HepG2 (cell line): ENCODE measurements around the gene TRAPPC3. TPM values are rescaled to one million over a fixed set of nuclear protein-coding genes. Genes with fewer than 3 reads are reported as not detected.

Source experiments
- ADNP ChIP-seq: sonication (generic); formaldehyde crosslinking; IDR thresholded peaks from 2 replicates; pipeline ENCODE4 v1.4.0; 2020; ENCODE audit warnings: missing genetic modification reagents
- ETV6 ChIP-seq: sonication (generic); formaldehyde crosslinking; conservative IDR thresholded peaks from 2 replicates; pipeline ENCODE4 v1.4.0; 2020; ENCODE audit warnings: missing genetic modification reagents
- SMAD9 ChIP-seq: sonication (generic); formaldehyde crosslinking; IDR thresholded peaks from 2 replicates; pipeline ENCODE4 v1.5.1; 2020; ENCODE audit warnings: mild to moderate bottlenecking, missing genetic modification reagents
- TAF1 ChIP-seq: sonication (generic); formaldehyde crosslinking; IDR thresholded peaks from 2 replicates; pipeline ENCODE4 v1.4.0; 2020; ENCODE audit warnings: missing genetic modification reagents
- TBX2 ChIP-seq: sonication (generic); formaldehyde crosslinking; IDR thresholded peaks from 2 replicates; pipeline ENCODE4 v1.5.0; 2020; ENCODE audit warnings: missing genetic modification reagents, mild to moderate bottlenecking, borderline replicate concordance
- ZFP82 ChIP-seq: sonication (generic); formaldehyde crosslinking; IDR thresholded peaks from 2 replicates; pipeline ENCODE4 v1.5.1; 2020; ENCODE audit warnings: mild to moderate bottlenecking, missing genetic modification reagents, borderline replicate concordance
- ZSCAN20 ChIP-seq: sonication (generic); formaldehyde crosslinking; IDR thresholded peaks from 2 replicates; pipeline ENCODE4 v1.4.0; 2020; ENCODE audit warnings: missing genetic modification reagents, mild to moderate bottlenecking, borderline replicate concordance
- polyA plus RNA-seq, 8 experiments: library from polyadenylated mRNA; depleted of rRNA in 3 of 8; stranded (reverse) in 7 of 8; unstranded in 1 of 8; fragments of >200 nt; fragmentation: Illumina TruSeq in 4 of 8; extraction: Trizol in 4 of 8; gene quantifications; 2 replicates each; pipeline versions ENCODE4 v1.2.1 to v1.2.3, GENCODE V29; 2011 to 2016; ENCODE audit warnings: low read depth in 4 of 8, missing spikeins in 1 of 8, mixed read lengths in 1 of 8; ENCODE audit not compliant: insufficient read depth in 1 of 8
- total RNA-seq, 5 experiments: library from RNA; depleted of rRNA; stranded (reverse); fragments of >200 nt; fragmentation: Illumina TruSeq; extraction: Trizol; gene quantifications; 2 replicates each; pipeline ENCODE4 v1.2.3, GENCODE V29; 2016; ENCODE audit warnings: low read depth in 1 of 5
- TF ChIP-seq, protein P1 (sequence below): sonication (generic); formaldehyde crosslinking; IDR thresholded peaks from 2 replicates; pipeline ENCODE4 v1.4.0; 2020; ENCODE audit warnings: missing genetic modification reagents, borderline replicate concordance
- TF ChIP-seq, protein P2 (sequence below): sonication (generic); formaldehyde crosslinking; IDR thresholded peaks from 2 replicates; pipeline ENCODE4 v1.4.0; 2020; ENCODE audit warnings: missing genetic modification reagents
- TF ChIP-seq, protein P3 (sequence below), 2 experiments: fragments of 450-650 bp in 1 of 2; sonication (generic) in 1 of 2; formaldehyde crosslinking; IDR thresholded peaks; 2 replicates each; pipeline versions ENCODE4 v1.5.0 to v1.8.0; 2020 to 2022; ENCODE audit warnings: mild to moderate bottlenecking in 1 of 2, missing genetic modification reagents in 1 of 2
- TF ChIP-seq, protein P4 (sequence below): sonication (generic); formaldehyde crosslinking; IDR thresholded peaks from 2 replicates; pipeline ENCODE4 v1.8.0; 2022; ENCODE audit warnings: mild to moderate bottlenecking, missing genetic modification reagents, borderline replicate concordance
- TF ChIP-seq, protein P5 (sequence below): sonication (generic); formaldehyde crosslinking; IDR thresholded peaks from 2 replicates; pipeline ENCODE4 v1.4.0; 2020; ENCODE audit warnings: missing genetic modification reagents

Gene TRAPPC3
- total and polyA plus RNA-seq, 2 of the 13 experiments (the other 11 are each of a cell fraction or from before 2014, with no cell fraction given) = 53.7 to 62.4 TPM

DNA sequence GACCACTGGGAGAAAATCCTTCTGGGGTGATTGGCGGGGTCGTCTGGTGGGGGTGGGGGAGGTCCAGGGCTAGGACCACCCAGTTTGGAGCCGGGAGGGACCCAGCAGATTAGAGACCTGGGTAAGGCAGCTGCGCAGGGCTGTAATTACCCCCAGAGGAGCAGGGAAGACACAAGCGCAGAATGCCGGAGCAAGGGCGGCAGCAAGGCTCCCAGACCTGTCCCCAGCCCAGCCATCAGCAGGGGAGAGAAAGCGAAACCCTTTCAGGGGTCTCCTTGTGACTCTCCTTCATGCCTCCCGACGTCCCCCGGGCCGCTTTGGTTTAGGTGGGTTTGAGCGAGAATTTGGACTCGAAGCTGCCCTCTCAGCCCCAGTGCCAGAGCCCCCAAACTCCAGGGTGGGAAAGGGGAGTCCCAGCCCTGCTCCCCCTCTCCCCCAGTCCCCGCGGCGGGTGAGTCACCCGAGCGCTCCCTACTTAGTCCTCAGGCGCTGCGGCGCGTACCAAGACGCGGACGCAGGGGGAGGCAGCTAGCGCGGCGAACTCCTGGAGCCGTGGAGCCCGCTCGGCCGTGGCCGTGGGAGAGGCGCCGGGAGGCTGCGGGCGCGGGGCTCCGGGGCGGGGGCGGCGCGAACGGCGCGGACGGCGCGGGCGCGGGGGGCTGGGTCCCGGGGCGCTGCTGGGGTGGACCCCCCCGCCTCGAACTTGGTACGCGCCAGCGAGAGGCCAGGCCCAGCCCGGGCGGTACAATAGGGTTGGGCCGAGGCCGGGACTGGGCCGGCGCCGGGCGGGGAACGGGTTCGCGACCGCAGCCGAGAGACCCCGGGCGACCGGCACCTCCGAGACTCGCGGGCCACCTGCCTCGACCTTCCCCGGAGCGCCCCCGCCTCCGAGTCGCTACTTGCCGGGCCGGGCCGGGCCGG is 6.4 kb upstream of the TRAPPC3 start, which contains the start of gene MAP7D1 (continued):
- TF ChIP-seq, protein P1, sequence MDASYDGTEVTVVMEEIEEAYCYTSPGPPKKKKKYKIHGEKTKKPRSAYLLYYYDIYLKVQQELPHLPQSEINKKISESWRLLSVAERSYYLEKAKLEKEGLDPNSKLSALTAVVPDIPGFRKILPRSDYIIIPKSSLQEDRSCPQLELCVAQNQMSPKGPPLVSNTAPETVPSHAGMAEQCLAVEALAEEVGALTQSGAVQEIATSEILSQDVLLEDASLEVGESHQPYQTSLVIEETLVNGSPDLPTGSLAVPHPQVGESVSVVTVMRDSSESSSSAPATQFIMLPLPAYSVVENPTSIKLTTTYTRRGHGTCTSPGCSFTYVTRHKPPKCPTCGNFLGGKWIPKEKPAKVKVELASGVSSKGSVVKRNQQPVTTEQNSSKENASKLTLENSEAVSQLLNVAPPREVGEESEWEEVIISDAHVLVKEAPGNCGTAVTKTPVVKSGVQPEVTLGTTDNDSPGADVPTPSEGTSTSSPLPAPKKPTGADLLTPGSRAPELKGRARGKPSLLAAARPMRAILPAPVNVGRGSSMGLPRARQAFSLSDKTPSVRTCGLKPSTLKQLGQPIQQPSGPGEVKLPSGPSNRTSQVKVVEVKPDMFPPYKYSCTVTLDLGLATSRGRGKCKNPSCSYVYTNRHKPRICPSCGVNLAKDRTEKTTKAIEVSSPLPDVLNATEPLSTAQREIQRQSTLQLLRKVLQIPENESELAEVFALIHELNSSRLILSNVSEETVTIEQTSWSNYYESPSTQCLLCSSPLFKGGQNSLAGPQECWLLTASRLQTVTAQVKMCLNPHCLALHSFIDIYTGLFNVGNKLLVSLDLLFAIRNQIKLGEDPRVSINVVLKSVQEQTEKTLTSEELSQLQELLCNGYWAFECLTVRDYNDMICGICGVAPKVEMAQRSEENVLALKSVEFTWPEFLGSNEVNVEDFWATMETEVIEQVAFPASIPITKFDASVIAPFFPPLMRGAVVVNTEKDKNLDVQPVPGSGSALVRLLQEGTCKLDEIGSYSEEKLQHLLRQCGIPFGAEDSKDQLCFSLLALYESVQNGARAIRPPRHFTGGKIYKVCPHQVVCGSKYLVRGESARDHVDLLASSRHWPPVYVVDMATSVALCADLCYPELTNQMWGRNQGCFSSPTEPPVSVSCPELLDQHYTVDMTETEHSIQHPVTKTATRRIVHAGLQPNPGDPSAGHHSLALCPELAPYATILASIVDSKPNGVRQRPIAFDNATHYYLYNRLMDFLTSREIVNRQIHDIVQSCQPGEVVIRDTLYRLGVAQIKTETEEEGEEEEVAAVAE (CRISPR knock-in tag) = no peak
- TF ChIP-seq, protein P2, sequence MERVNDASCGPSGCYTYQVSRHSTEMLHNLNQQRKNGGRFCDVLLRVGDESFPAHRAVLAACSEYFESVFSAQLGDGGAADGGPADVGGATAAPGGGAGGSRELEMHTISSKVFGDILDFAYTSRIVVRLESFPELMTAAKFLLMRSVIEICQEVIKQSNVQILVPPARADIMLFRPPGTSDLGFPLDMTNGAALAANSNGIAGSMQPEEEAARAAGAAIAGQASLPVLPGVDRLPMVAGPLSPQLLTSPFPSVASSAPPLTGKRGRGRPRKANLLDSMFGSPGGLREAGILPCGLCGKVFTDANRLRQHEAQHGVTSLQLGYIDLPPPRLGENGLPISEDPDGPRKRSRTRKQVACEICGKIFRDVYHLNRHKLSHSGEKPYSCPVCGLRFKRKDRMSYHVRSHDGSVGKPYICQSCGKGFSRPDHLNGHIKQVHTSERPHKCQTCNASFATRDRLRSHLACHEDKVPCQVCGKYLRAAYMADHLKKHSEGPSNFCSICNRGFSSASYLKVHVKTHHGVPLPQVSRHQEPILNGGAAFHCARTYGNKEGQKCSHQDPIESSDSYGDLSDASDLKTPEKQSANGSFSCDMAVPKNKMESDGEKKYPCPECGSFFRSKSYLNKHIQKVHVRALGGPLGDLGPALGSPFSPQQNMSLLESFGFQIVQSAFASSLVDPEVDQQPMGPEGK (CRISPR knock-in tag) = peak; percentile 59; the same call in 1 of the 2 replicates
- TF ChIP-seq ZFP82 (no peak), ZSCAN20 (CRISPR knock-in tag) (no peak), ETV6 (no peak), TBX2 (peak; percentile 43; the same call in 1 of the 2 replicates), SMAD9 (no peak), ADNP (CRISPR knock-in tag) (no peak), TAF1 (CRISPR knock-in tag) (peak; percentile 34; the same call in 1 of the 2 replicates)
- TF ChIP-seq, protein P3, sequence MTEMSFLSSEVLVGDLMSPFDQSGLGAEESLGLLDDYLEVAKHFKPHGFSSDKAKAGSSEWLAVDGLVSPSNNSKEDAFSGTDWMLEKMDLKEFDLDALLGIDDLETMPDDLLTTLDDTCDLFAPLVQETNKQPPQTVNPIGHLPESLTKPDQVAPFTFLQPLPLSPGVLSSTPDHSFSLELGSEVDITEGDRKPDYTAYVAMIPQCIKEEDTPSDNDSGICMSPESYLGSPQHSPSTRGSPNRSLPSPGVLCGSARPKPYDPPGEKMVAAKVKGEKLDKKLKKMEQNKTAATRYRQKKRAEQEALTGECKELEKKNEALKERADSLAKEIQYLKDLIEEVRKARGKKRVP (CRISPR knock-in tag; IDR thresholded peaks at IDR 0.05) = no peak
- TF ChIP-seq, protein P4, sequence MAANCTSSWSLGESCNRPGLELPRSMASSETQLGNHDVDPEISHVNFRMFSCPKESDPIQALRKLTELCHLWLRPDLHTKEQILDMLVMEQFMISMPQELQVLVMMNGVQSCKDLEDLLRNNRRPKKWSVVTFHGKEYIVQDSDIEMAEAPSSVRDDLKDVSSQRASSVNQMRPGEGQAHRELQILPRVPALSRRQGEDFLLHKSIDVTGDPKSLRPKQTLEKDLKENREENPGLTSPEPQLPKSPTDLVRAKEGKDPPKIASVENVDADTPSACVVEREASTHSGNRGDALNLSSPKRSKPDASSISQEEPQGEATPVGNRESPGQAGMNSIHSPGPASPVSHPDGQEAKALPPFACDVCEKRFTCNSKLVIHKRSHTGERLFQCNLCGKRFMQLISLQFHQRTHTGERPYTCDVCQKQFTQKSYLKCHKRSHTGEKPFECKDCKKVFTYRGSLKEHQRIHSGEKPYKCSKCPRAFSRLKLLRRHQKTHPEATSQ (CRISPR knock-in tag) = no peak
- TF ChIP-seq, protein P5, sequence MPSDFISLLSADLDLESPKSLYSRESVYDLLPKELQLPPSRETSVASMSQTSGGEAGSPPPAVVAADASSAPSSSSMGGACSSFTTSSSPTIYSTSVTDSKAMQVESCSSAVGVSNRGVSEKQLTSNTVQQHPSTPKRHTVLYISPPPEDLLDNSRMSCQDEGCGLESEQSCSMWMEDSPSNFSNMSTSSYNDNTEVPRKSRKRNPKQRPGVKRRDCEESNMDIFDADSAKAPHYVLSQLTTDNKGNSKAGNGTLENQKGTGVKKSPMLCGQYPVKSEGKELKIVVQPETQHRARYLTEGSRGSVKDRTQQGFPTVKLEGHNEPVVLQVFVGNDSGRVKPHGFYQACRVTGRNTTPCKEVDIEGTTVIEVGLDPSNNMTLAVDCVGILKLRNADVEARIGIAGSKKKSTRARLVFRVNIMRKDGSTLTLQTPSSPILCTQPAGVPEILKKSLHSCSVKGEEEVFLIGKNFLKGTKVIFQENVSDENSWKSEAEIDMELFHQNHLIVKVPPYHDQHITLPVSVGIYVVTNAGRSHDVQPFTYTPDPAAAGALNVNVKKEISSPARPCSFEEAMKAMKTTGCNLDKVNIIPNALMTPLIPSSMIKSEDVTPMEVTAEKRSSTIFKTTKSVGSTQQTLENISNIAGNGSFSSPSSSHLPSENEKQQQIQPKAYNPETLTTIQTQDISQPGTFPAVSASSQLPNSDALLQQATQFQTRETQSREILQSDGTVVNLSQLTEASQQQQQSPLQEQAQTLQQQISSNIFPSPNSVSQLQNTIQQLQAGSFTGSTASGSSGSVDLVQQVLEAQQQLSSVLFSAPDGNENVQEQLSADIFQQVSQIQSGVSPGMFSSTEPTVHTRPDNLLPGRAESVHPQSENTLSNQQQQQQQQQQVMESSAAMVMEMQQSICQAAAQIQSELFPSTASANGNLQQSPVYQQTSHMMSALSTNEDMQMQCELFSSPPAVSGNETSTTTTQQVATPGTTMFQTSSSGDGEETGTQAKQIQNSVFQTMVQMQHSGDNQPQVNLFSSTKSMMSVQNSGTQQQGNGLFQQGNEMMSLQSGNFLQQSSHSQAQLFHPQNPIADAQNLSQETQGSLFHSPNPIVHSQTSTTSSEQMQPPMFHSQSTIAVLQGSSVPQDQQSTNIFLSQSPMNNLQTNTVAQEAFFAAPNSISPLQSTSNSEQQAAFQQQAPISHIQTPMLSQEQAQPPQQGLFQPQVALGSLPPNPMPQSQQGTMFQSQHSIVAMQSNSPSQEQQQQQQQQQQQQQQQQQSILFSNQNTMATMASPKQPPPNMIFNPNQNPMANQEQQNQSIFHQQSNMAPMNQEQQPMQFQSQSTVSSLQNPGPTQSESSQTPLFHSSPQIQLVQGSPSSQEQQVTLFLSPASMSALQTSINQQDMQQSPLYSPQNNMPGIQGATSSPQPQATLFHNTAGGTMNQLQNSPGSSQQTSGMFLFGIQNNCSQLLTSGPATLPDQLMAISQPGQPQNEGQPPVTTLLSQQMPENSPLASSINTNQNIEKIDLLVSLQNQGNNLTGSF (CRISPR knock-in tag) = no peak
